Posterior cingulate gyrus (tissue), 11 donors: Measurements from ENCODE around the gene DCAF6.

Source experiments
- DNase-seq, 10 donors: peaks; one replicate each; pipeline versions ENCODE4 v3.0.0 to v3.0.0-alpha.2; 2020 to 2021; ENCODE audit warnings: mixed read lengths in 3 of 10
- intact Hi-C: fragments of 100-400 bp; cut with DNase I; formaldehyde crosslinking; loops from one replicate; pipeline ENCODE4 v1.15.1; 2023

The DCAF6 gene

GRCh38 chr1:168081373-168082007, 145.0 kb downstream of the DCAF6 start:
- intact Hi-C loops, result loop anchor here (2.0 to 10.0 kb wide), 2 partner anchors 145 to 367 kb away; partner anchors contain the start of genes DCAF6 and MPC2
- DNase-seq, result peak in 2 of 10 donors; percentile 42 to 85

- DNase-seq, result peak; percentile 51 to 95 (median 78)
- intact Hi-C loops, result loop anchor here (2.0 to 10.0 kb wide), 2 partner anchors 145 to 367 kb away; partner anchors contain the start of genes DCAF6 and MPC2
Observed at GRCh38 chr1:168082008-168082876, 145.8 kb downstream of the DCAF6 start.

GRCh38 chr1:168083456-168084325, 147.2 kb downstream of the DCAF6 start:
- intact Hi-C loops, result loop anchor here (2.0 to 10.0 kb wide), 2 partner anchors 147 to 369 kb away; partner anchors contain the start of genes DCAF6 and MPC2
- DNase-seq, result no peak

- DNase-seq, result peak in 5 of 10 donors; percentile 35 to 91 (median 53)
- intact Hi-C loops, result loop anchor here (10.0 kb wide), 1 partner anchor 370 kb away; no protein-coding TSS in a partner anchor
Observed at GRCh38 chr1:168084396-168085231, 148.1 kb downstream of the DCAF6 start.

- peak in 1 of 10 donors; percentile 76 for DNase-seq
Observed at GRCh38 chr1:168085401-168085872, 149.0 kb downstream of the DCAF6 start.

GRCh38 chr1:168086438-168086837, 150.0 kb downstream of the DCAF6 start:
- peak in 1 of 10 donors; percentile 39 for DNase-seq
- intact Hi-C loops, result loop anchor here (10.0 kb wide), 1 partner anchor 372 kb away; no protein-coding TSS in a partner anchor

More at GRCh38 chr1:168085401-168085872, 149.0 kb downstream of the DCAF6 start:
- intact Hi-C loops, result loop anchor here (10.0 kb wide), 1 partner anchor 371 kb away; no protein-coding TSS in a partner anchor

- intact Hi-C loops, result loop anchor here (10.0 kb wide), 1 partner anchor 373 kb away; no protein-coding TSS in a partner anchor
- peak in 1 of 10 donors; percentile 32 for DNase-seq
Observed at GRCh38 chr1:168087696-168088095, 151.2 kb downstream of the DCAF6 start.

- no peak for DNase-seq
- intact Hi-C loops, result loop anchor here (10.0 kb wide), 1 partner anchor 374 kb away; no protein-coding TSS in a partner anchor
Observed at GRCh38 chr1:168088511-168089325, 152.2 kb downstream of the DCAF6 start.

GRCh38 chr1:168089326-168089978, 153.0 kb downstream of the DCAF6 start:
- peak in 1 of 10 donors; percentile 55 for DNase-seq
- intact Hi-C loops, result loop anchor here (10.0 kb wide), 1 partner anchor 375 kb away; no protein-coding TSS in a partner anchor

GRCh38 chr1:168089979-168090337, 153.5 kb downstream of the DCAF6 start:
- no peak for DNase-seq
- intact Hi-C loops, result loop anchor here (10.0 kb wide), 1 partner anchor 375 kb away; no protein-coding TSS in a partner anchor

- DNase-seq, result peak in 1 of 10 donors; percentile 50
- intact Hi-C loops, result no loop called here
Observed at GRCh38 chr1:168090395-168090794, 153.9 kb downstream of the DCAF6 start.

- DNase-seq, result peak in 1 of 10 donors; percentile 54
- intact Hi-C loops, result no loop called here
Observed at GRCh38 chr1:168091063-168091462, 154.6 kb downstream of the DCAF6 start.

GRCh38 chr1:168091720-168092550, 155.5 kb downstream of the DCAF6 start:
- intact Hi-C loops, result no loop called here

GRCh38 chr1:168092566-168093355, 156.3 kb downstream of the DCAF6 start:
- intact Hi-C loops, result no loop called here
- peak in 1 of 10 donors; percentile 70 for DNase-seq

More at GRCh38 chr1:168091720-168092550, 155.5 kb downstream of the DCAF6 start:
- peak in 1 of 10 donors; percentile 85 for DNase-seq

- intact Hi-C loops, result no loop called here
- peak in 1 of 10 donors; percentile 34 for DNase-seq
Observed at GRCh38 chr1:168093616-168094015, 157.1 kb downstream of the DCAF6 start.

GRCh38 chr1:168095476-168095875, 159.0 kb downstream of the DCAF6 start:
- no peak for DNase-seq
- intact Hi-C loops, result no loop called here
